Natural killer cell treated with Interleukin-12 subunit alpha and Interleukin-12 subunit beta and Interleukin-15 and Interleukin-18, amount 100 ng/mL, for 72 hours (primary cell): ENCODE results near the gene VASP. TPM values are rescaled to one million over a fixed set of nuclear protein-coding genes. Genes with fewer than 3 reads are reported as not detected.

Source experiments
- ATAC-seq, 2 donors: fragments of 150-1000 bp; cut with Tn5 transposase in 1 of 2; sonication (Bioruptor Pico), chemical (Tn5 transposase) in 1 of 2; 2 replicates each; pipeline ENCODE4 v1.10.0; 2021
- DNase-seq: peaks from one replicate; pipeline ENCODE4 v3.0.0; 2022; ENCODE audit warnings: low spot score
- H3K27ac Mint-ChIP-seq, 2 donors: 1 replicate in 1 of 2; 2 replicates in 1 of 2; pipeline ENCODE4 v1.8.0; 2022; ENCODE audit warnings: mixed read lengths in 2 of 2, mild to moderate bottlenecking in 1 of 2, moderate library complexity in 1 of 2
- H3K27me3 Mint-ChIP-seq, 2 donors: 1 replicate in 1 of 2; 2 replicates in 1 of 2; pipeline ENCODE4 v1.8.0; 2022; ENCODE audit warnings: mixed read lengths in 2 of 2
- H3K36me3 Mint-ChIP-seq: one replicate; pipeline ENCODE4 v1.8.0; 2022; ENCODE audit warnings: mixed read lengths
- H3K4me1 Mint-ChIP-seq, 2 donors: 1 replicate in 1 of 2; 2 replicates in 1 of 2; pipeline ENCODE4 v1.8.0; 2022; ENCODE audit warnings: low read depth in 2 of 2, mixed read lengths in 2 of 2, mild to moderate bottlenecking in 1 of 2
- H3K4me3 Mint-ChIP-seq: one replicate; pipeline ENCODE4 v1.8.0; 2022; ENCODE audit warnings: mixed read lengths
- H3K9me3 Mint-ChIP-seq: 2 replicates; pipeline ENCODE4 v1.8.0; 2022; ENCODE audit warnings: mixed read lengths
- total RNA-seq, 2 donors: library from RNA; stranded (reverse); gene quantifications; one replicate each; pipeline ENCODE4 v1.2.3, GENCODE V29; 2022

VASP gene
- total RNA-seq, result 100 to 1,000 TPM; 447 to 589 TPM

DNA sequence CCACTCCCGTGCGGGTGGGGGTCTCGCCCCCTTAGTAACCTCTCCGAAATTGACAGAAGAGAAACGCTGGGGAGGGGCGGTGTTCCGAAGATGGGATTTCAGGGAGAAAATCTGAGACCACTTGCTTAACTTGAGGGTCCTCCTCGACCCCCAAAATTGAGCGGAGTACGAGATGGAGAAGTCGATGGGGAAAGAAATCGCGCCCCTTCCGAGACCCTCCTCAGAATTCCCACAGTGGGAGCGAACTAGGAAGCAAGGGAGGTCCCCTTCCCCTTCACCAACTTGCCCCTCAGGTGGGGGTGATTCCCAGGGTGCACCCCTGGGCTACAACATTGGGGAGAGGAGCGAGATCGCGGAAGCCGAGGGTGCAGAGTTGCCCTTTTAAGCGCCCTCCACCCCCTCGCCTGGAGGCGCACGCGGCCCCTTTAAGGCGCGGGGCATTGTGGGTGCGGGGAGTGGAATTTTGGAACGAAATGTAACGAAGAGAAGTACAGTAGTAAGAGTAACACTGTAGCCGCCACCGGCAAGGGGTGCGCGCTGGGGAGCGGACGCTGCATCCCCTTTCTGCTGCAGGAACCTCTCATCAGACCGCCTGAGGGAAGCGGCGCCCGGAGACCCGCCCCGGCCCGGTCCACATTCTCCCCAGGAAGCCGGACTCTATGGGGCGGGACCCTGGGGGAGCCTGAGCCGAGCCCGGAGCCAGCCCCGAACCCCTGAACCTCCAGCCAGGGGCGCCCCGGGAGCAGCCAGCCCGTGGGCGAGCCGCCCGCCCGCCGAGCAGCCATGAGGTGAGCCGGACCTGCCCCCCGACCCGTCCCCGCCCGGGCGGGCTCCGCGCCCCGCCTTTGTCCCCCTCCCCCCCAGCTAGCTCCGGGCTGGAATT is at the start of gene VASP:
VASP (plus strand) TSS at position 491 of the 883 bp plus-strand sequence; CDS start at position 784, 293 bp downstream.
- Mint-ChIP-seq H3K27ac (peak within 1 kb of the TSS; percentile 91 to 96), H3K36me3 (peaks cover 19% of the 10 kb centered on the region), H3K4me3 (peak within 1 kb of the TSS; percentile 100), H3K27me3 (no peaks in the 10 kb centered on the region), H3K4me1 (peaks cover 26 to 36% of the 10 kb centered on the region in 2 donors), H3K9me3 (no peaks in the 10 kb centered on the region)
- peak; percentile 95 for DNase-seq
- peak; percentile 79 to 82 for ATAC-seq

DNA sequence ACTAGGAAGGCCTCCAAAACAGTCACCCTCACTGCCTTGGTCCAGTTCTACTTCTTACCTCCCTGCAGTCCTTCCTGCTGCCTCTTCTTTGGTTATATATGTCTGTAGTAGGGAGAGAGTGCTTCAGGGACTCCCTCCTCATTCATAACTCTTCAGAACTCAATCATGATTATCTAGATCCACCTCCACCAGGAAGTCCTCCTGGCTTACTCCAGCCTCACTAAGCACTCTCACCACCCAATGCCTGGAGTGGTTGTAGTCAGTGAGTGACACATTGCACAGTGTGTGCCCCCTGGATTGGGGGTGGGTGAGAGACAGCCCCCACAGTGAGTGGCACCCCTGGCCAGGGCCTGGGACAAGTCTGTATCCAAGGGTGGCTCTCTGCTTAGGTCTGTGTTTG is 49.5 kb upstream of the VASP start:
- Mint-ChIP-seq H3K27me3 (no peaks in the 10 kb centered on the region), H3K27ac (peak overlapping the region; percentile 47 to 48)

DNA sequence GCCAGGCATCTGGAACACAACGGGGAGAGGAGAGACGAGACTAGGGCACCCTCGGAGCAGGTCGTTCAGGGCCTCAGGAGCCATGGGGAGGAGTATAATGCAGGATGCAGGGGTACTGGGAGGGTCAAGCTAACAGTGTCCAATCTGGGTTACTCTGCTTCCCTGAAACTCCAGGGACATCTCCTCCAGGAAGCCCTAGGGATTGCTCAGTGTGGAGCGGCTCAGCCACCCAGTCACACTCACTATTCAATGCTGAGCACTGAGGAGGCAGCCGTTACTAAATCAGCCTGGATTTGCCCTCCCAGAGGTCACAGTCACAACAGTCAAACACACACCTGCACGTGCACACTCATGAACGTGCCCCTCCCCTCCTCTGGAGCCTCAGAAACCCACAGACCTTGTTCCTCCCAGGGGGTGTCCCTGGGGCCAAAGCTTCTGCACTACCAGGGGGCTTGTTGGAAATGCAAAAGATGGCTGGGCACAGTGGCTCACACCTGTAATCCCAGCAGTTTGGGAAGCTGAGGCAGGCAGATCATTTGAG is 46.4 kb upstream of the VASP start:
- Mint-ChIP-seq H3K4me3 (no peak overlapping the region), H3K27me3 (peaks cover 0 to 3% of the 10 kb centered on the region in 2 donors), H3K4me1 (peaks cover 14 to 19% of the 10 kb centered on the region in 2 donors), H3K36me3 (no peaks in the 10 kb centered on the region), H3K9me3 (no peaks in the 10 kb centered on the region), H3K27ac (peak overlapping the region in 1 of 2 donors; percentile 34)
- DNase-seq (no peak), ATAC-seq (no peak)

More for the DNA sequence above, 49.5 kb upstream of the VASP start:
- Mint-ChIP-seq H3K9me3 (no peaks in the 10 kb centered on the region), H3K4me3 (no peak overlapping the region), H3K36me3 (no peaks in the 10 kb centered on the region), H3K4me1 (peaks cover 22 to 29% of the 10 kb centered on the region in 2 donors)
- ATAC-seq, result no peak
- DNase-seq, result no peak

DNA sequence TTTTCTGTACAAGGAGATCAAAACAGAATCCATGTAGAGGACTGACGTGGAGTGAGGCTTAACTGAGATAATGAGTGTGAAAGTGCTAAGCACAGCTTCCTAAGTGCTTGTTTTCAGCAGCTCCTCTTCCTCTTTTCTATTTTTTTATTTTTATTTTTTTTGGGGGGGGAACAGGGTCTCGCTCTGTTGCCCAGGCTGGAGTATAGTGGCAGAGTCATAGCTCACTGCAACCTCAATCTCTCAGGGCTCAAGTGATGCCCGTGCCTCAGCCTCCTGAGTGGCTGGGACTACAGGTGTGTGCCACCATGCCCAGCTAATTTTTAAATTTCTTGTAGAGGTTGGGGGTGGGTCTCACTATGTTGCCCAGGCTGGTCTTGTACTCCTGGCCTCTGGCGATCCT is 45.1 kb upstream of the VASP start:
- Mint-ChIP-seq H3K4me3 (no peak overlapping the region), H3K36me3 (no peaks in the 10 kb centered on the region), H3K4me1 (peaks cover 9 to 15% of the 10 kb centered on the region in 2 donors), H3K9me3 (no peaks in the 10 kb centered on the region), H3K27me3 (peaks cover 0 to 3% of the 10 kb centered on the region in 2 donors), H3K27ac (no peak overlapping the region)
- ATAC-seq, result no peak
- no peak for DNase-seq

DNA sequence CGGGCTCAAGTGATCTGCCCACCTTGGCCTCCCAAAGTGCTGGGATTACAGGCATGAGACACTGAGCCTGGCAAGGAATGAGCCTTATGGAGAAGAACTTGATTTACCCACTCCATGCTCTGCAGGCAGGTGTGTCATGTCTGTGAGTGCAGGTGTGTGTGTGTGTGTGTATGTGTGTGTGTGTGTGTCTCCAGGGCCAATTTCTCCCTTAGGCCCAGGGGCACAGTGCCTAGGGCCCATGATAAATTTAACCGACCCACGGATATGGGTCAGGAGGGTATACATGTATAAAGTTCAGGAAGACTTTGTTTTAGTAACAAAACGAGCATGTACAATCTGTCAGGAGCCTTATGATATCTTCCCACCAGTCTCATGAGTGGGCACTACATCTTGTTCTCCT is 44.0 kb upstream of the VASP start:
- DNase-seq (no peak), ATAC-seq (no peak)
- no peak overlapping the region for H3K27ac Mint-ChIP-seq
- H3K4me3 Mint-ChIP-seq, result no peak overlapping the region
- no peaks in the 10 kb centered on the region for H3K9me3 Mint-ChIP-seq
- H3K36me3 Mint-ChIP-seq, result no peaks in the 10 kb centered on the region
- H3K27me3 Mint-ChIP-seq, result peaks cover 0 to 3% of the 10 kb centered on the region in 2 donors
- H3K4me1 Mint-ChIP-seq, result peaks cover 12 to 19% of the 10 kb centered on the region in 2 donors

DNA sequence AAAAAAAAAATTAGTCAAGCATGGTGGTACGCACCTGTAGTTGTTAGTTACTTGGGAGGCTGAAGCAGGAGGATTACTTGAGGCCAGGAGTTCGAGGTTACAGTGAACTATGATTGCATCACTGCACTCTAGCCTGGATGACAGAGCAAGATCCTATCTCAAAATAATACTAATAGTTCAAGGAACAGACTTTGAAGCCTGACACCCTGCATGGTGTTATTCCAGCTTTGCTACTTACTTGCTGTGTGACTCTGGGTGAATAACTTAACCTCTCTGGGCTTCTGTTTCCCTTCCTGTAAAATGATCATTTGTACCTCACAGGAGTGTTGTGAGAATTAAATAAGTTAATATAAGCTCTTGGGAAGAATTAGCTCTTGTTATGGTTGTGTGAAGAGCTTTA is 43.0 kb upstream of the VASP start:
- H3K27ac Mint-ChIP-seq, result no peak overlapping the region
- H3K4me3 Mint-ChIP-seq, result no peak overlapping the region
- peaks cover 17 to 24% of the 10 kb centered on the region in 2 donors for H3K4me1 Mint-ChIP-seq
- no peaks in the 10 kb centered on the region for H3K36me3 Mint-ChIP-seq
- ATAC-seq, result no peak
- no peak for DNase-seq
- peaks cover 0 to 3% of the 10 kb centered on the region in 2 donors for H3K27me3 Mint-ChIP-seq
- no peaks in the 10 kb centered on the region for H3K9me3 Mint-ChIP-seq

DNA sequence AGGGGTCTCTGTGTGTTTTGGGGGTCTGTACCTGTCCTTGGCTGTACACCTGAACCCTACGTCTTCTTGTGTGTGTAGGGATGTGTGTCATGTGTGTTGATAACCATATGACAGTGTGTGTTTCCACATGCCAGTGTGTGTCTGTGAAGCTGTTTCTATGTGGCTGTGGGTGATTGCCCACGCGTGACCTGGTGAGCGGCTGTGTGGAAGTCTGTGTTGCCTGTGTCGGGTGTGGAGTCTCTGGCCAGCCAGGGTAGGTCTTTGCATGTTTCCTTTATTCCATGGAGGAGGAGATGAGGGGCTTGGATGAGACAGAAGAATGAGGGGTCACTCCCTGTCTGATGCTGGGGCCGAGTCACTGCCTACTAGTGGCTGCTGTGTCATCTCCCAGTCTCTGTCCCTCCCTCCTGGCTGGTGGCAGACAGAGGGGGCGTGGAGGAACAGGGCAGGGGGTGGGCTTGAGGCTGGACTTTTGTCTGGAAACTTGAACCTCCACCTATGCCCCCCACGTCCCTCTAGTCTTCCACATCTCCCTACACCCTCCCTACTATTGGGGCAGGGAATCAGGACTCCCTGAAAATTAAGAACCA is 42.3 kb upstream of the VASP start:
- DNase-seq (no peak), ATAC-seq (no peak)
- Mint-ChIP-seq H3K4me1 (peaks cover 24 to 30% of the 10 kb centered on the region in 2 donors), H3K27ac (no peak overlapping the region), H3K36me3 (no peaks in the 10 kb centered on the region), H3K27me3 (peaks cover 0 to 3% of the 10 kb centered on the region in 2 donors), H3K9me3 (no peaks in the 10 kb centered on the region), H3K4me3 (no peak overlapping the region)

DNA sequence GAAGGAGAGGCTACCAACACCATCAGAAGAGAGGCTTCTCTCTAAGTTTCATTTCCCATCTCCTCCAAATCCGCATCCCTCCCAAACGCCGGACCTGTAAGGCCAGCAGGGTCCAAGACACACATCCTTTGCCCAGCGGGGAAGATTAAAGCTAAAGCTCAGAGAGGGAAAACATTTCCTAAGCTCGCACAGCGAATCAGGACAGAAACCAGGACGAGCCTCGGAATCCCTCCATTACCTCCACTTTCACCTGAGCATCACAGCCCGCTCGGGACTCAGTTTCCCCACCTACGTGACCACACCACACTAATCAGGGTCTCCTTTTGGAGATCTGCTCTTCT is 40.2 kb upstream of the VASP start:
- Mint-ChIP-seq H3K27ac (peak overlapping the region; percentile 90 to 93), H3K9me3 (no peaks in the 10 kb centered on the region), H3K4me3 (peak overlapping the region; percentile 93), H3K27me3 (peaks cover 0 to 6% of the 10 kb centered on the region in 2 donors), H3K4me1 (peaks cover 26 to 41% of the 10 kb centered on the region in 2 donors), H3K36me3 (no peaks in the 10 kb centered on the region)
- ATAC-seq (no peak), DNase-seq (no peak)

DNA sequence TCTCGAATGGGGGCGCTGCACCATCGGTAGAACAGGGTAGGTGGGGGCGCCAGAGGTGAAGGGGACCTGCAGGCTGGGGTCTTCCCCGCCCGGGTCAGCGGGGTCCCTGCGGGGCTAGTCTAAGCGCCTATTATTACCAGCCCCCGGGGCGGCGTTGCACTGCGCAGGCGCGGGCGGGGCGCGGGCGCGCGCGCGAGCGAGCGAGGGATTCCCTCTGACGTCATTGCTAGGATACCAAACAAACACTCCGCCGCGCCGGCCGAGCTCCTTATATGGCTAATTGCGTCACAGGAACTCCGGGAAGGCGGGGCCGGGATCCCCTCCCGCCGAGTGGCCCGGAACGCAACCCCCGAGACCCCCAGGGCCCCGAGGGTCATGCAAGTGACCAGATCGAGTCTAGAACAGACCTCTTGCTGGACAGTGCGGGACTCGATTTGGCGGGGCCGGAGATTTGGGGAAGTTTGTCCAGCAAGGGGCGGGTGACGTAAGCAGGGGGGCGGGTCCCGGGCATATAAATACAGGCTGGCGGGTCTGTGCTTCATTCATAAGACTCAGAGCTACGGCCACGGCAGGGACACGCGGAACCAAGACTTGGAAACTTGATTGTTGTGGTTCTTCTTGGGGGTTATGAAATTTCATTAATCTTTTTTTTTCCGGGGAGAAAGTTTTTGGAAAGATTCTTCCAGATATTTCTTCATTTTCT is 39.7 kb upstream of the VASP start, which contains the start of gene FOSB:
FOSB (plus strand) TSS at position 541 of the 703 bp plus-strand sequence. CDS start 591 bp downstream, outside the sequence.
- DNase-seq (peak; percentile 97), ATAC-seq (peak; percentile 59 to 70)
- peaks cover 2 to 6% of the 10 kb centered on the region in 2 donors for H3K27me3 Mint-ChIP-seq
- H3K9me3 Mint-ChIP-seq, result no peaks in the 10 kb centered on the region
- H3K36me3 Mint-ChIP-seq, result no peaks in the 10 kb centered on the region
- H3K27ac Mint-ChIP-seq, result peak within 1 kb of the TSS; percentile 90 to 93
- H3K4me1 Mint-ChIP-seq, result peaks cover 27 to 41% of the 10 kb centered on the region in 2 donors
- H3K4me3 Mint-ChIP-seq, result peak within 1 kb of the TSS; percentile 93

DNA sequence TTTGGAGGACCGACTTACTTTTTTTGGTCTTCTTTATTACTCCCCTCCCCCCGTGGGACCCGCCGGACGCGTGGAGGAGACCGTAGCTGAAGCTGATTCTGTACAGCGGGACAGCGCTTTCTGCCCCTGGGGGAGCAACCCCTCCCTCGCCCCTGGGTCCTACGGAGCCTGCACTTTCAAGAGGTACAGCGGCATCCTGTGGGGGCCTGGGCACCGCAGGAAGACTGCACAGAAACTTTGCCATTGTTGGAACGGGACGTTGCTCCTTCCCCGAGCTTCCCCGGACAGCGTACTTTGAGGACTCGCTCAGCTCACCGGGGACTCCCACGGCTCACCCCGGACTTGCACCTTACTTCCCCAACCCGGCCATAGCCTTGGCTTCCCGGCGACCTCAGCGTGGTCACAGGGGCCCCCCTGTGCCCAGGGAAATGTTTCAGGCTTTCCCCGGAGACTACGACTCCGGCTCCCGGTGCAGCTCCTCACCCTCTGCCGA is 39.1 kb upstream of the VASP start:
- no peaks in the 10 kb centered on the region for H3K36me3 Mint-ChIP-seq
- H3K4me3 Mint-ChIP-seq, result peak overlapping the region; percentile 93
- peaks cover 7 to 9% of the 10 kb centered on the region in 2 donors for H3K27me3 Mint-ChIP-seq
- peaks cover 31 to 45% of the 10 kb centered on the region in 2 donors for H3K4me1 Mint-ChIP-seq
- H3K9me3 Mint-ChIP-seq, result no peaks in the 10 kb centered on the region
- peak; percentile 70 for DNase-seq
- ATAC-seq, result peak in 1 of 2 donors; percentile 3
- peak overlapping the region; percentile 90 to 93 for H3K27ac Mint-ChIP-seq

DNA sequence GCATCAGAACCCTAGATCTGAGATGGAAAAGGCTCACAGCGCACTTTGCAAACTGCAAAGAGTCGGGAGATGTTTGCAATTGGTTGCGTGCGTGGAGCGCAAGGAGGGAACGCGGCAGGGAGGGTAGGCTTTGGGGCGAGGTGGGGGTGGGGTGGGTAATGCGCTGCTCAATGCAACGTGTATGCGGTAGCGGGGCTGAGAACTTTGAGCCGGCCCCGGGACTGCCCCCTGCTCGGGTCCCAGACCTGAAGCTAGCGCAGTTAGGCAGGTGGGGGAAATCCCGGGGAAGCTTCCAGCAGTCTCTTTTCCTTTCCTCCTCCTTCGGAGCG is 38.5 kb upstream of the VASP start:
- Mint-ChIP-seq H3K27me3 (peaks cover 7 to 9% of the 10 kb centered on the region in 2 donors), H3K9me3 (no peaks in the 10 kb centered on the region), H3K4me1 (peaks cover 31 to 45% of the 10 kb centered on the region in 2 donors), H3K27ac (peak overlapping the region; percentile 90 to 93), H3K4me3 (peak overlapping the region; percentile 93), H3K36me3 (no peaks in the 10 kb centered on the region)
- DNase-seq, result no peak
- ATAC-seq, result peak; percentile 60 to 67

DNA sequence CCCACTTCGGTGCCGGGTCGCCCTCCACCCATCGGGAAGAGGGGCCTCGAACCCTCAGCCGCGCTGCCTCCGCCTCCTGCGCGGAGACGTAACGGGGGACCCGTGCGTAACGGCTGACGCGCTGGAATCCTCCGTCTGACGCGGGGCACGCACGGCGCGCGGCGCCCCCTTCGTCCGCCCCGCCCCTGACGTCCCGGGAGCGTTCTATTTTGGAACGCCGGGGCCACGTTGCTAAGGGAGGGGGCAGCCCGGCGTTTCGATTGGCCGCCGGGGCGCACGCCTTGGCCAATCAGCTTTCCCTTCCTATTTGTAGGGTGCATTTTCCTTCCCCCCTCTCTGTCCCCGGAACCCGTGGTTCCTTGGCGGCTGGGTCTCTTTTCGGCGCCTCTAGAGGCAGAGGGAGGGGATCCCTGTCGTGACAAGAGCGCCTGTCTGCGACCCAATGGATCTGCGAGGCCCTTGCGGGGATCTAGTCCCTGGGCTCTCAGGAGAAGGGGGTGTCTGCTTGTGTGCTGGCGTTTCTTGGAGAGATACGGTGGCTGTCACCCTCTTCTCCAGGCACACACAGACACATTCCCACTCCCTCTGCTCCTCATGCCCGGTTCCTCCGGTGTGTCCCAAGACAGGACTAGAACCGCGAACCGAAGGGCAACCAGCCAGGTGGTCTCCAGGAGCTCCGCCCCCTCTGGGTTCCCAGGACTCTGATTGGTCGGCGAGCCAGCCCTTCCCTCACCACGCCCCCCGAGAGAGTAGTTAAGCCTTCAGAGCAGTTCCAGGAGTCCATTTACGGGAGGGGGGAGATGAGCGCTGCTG is 37.9 kb upstream of the VASP start:
- no peaks in the 10 kb centered on the region for H3K36me3 Mint-ChIP-seq
- no peaks in the 10 kb centered on the region for H3K9me3 Mint-ChIP-seq
- peak; percentile 97 for DNase-seq
- H3K27me3 Mint-ChIP-seq, result peaks cover 7 to 9% of the 10 kb centered on the region in 2 donors
- peak overlapping the region; percentile 90 to 93 for H3K27ac Mint-ChIP-seq
- peak overlapping the region; percentile 93 for H3K4me3 Mint-ChIP-seq
- H3K4me1 Mint-ChIP-seq, result peaks cover 31 to 45% of the 10 kb centered on the region in 2 donors
- ATAC-seq, result peak; percentile 88 to 90
